Activated effector memory CD4-positive, alpha-beta T cell treated with anti-CD3 and anti-CD28 coated beads, Interleukin-2, amount 50 U/mL, for 16 hours (primary cell): ENCODE results near the gene SUMF1.

Experiments
- DNase-seq: peaks from one replicate; pipeline ENCODE4 v3.0.0-alpha.2; 2020

Gene SUMF1

GRCh38 chr3:4411236-4411635, 55.8 kb downstream of the SUMF1 start:
- DNase-seq, result no peak

- no peak for DNase-seq
Measured at GRCh38 chr3:4410606-4411005, 56.5 kb downstream of the SUMF1 start.

- no peak for DNase-seq
Measured at GRCh38 chr3:4409971-4410573, 57.0 kb downstream of the SUMF1 start.

- no peak for DNase-seq
Measured at GRCh38 chr3:4409415-4409814, 57.7 kb downstream of the SUMF1 start.

GRCh38 chr3:4408958-4409357, 58.1 kb downstream of the SUMF1 start:
- no peak for DNase-seq

GRCh38 chr3:4407941-4408340, 59.1 kb downstream of the SUMF1 start:
- no peak for DNase-seq

GRCh38 chr3:4406746-4407568, 60.1 kb downstream of the SUMF1 start:
- DNase-seq, result no peak

- DNase-seq, result no peak
Measured at GRCh38 chr3:4404881-4405280, 62.2 kb downstream of the SUMF1 start.

GRCh38 chr3:4401441-4401840, 65.6 kb downstream of the SUMF1 start:
- DNase-seq, result no peak

GRCh38 chr3:4399476-4399875, 67.6 kb downstream of the SUMF1 start:
- DNase-seq, result no peak

GRCh38 chr3:4398941-4399245, 68.2 kb downstream of the SUMF1 start:
- no peak for DNase-seq

GRCh38 chr3:4398120-4398940, 68.7 kb downstream of the SUMF1 start:
- DNase-seq, result no peak

- no peak for DNase-seq
Measured at GRCh38 chr3:4397466-4397865, 69.6 kb downstream of the SUMF1 start.

GRCh38 chr3:4396542-4396941, 70.5 kb downstream of the SUMF1 start:
- no peak for DNase-seq

- no peak for DNase-seq
Measured at GRCh38 chr3:4396006-4396405, 71.1 kb downstream of the SUMF1 start.

GRCh38 chr3:4395448-4395847, 71.6 kb downstream of the SUMF1 start:
- DNase-seq, result no peak

- no peak for DNase-seq
Measured at GRCh38 chr3:4394567-4394966, 72.5 kb downstream of the SUMF1 start.

GRCh38 chr3:4394048-4394447, 73.0 kb downstream of the SUMF1 start:
- peak; percentile 67 for DNase-seq

GRCh38 chr3:4392992-4393391, 74.1 kb downstream of the SUMF1 start:
- DNase-seq, result no peak

GRCh38 chr3:4387210-4388204, 79.6 kb downstream of the SUMF1 start:
- DNase-seq, result no peak

GRCh38 chr3:4385201-4385600, 81.9 kb downstream of the SUMF1 start:
- no peak for DNase-seq

GRCh38 chr3:4380013-4380412, 87.1 kb downstream of the SUMF1 start:
- DNase-seq, result no peak

GRCh38 chr3:4376499-4376898, 90.6 kb downstream of the SUMF1 start:
- DNase-seq, result no peak
